Calu3 (cell line): ENCODE data around the gene JAG1. TPM values are rescaled to one million over a fixed set of nuclear protein-coding genes. Genes with fewer than 3 reads are reported as not detected.

ENCODE experiments used
- BruUV-seq: library from RNA; stranded (reverse); fragments of 400-500 nt; replicated peaks from 2 replicates; lab custom pipeline; 2021; lab: Mats Ljungman, UMichigan
- CTCF ChIA-PET: fragments of 300-600 bp; sonication (Branson Sonifier 250); formaldehyde crosslinking; loops from one replicate; lab custom pipeline; 2022; ENCODE audit warnings: antibody characterized with exemption; lab: Charles Lee
- DNase-seq: peaks from one replicate; pipeline ENCODE4 v3.0.0; 2022
- H3K27ac Mint-ChIP-seq: one replicate; pipeline ENCODE4 v1.8.0; 2022; ENCODE audit warnings: mixed read lengths; ENCODE audit not compliant: unreplicated experiment
- H3K27me3 Mint-ChIP-seq: one replicate; pipeline ENCODE4 v1.8.0; 2022; ENCODE audit warnings: mixed read lengths; ENCODE audit not compliant: unreplicated experiment
- H3K36me3 Mint-ChIP-seq: one replicate; pipeline ENCODE4 v1.8.0; 2022; ENCODE audit warnings: mild to moderate bottlenecking, moderate library complexity, mixed read lengths; ENCODE audit not compliant: insufficient read depth, unreplicated experiment
- H3K4me1 Mint-ChIP-seq: one replicate; pipeline ENCODE4 v1.8.0; 2022; ENCODE audit warnings: mild to moderate bottlenecking, low read depth, mixed read lengths; ENCODE audit not compliant: unreplicated experiment
- H3K4me3 Mint-ChIP-seq: one replicate; pipeline ENCODE4 v1.8.0; 2022; ENCODE audit warnings: mild to moderate bottlenecking, low read depth, moderate library complexity, mixed read lengths; ENCODE audit not compliant: unreplicated experiment
- H3K9me3 Mint-ChIP-seq: one replicate; pipeline ENCODE4 v1.8.0; 2022; ENCODE audit warnings: low read depth, mixed read lengths; ENCODE audit not compliant: unreplicated experiment
- intact Hi-C: fragments of 100-400 bp; cut with micrococcal nuclease; formaldehyde crosslinking; loops from one replicate; pipeline ENCODE4 v1.10.0; 2022; ENCODE audit not compliant: unreplicated experiment
- total RNA-seq: library from RNA; stranded (reverse); gene quantifications from 2 replicates; pipeline ENCODE4 v1.2.3, GENCODE V29; 2022
- TF ChIP-seq, protein P1 (sequence below): fragments of 200-600 bp; IDR thresholded peaks from one replicate; pipeline ENCODE4 v1.8.0; 2022; ENCODE audit warnings: antibody characterized with exemption; ENCODE audit not compliant: unreplicated experiment

The JAG1 gene
- total RNA-seq, 1 experiment from 2014 or later = 245 TPM

DNA sequence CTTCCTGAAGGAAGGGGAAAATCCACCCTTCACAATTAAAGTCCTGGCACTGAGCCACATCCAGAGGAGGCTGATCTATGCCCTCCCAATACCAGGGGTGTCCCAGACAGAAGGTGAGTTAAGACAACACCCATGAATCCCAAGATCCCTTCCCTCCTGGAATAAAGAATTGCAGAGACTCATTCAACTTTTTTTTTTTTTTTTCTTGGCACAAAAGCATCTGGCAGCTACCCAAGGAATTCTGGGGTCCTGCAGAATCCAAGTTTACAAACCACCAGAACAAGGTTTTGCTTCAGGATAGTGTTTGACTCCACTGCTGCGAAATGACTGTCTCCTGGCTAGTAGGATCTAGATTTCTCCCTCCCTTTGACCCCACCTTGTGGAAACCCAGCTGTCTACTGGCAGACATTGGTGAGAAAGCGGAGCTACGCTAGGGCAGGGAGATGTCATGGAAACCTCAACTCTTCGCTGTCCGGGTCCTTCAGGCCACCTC, 37.4 kb downstream of the JAG1 start:
- intact Hi-C loops = no loop called here
- Mint-ChIP-seq H3K36me3 (peaks cover 47% of the 10 kb centered on the region), H3K9me3 (no peaks in the 10 kb centered on the region), H3K27me3 (no peaks in the 10 kb centered on the region), H3K4me3 (no peak overlapping the region), H3K4me1 (peaks cover 9% of the 10 kb centered on the region), H3K27ac (no peak overlapping the region)
- TF ChIP-seq, protein P1, sequence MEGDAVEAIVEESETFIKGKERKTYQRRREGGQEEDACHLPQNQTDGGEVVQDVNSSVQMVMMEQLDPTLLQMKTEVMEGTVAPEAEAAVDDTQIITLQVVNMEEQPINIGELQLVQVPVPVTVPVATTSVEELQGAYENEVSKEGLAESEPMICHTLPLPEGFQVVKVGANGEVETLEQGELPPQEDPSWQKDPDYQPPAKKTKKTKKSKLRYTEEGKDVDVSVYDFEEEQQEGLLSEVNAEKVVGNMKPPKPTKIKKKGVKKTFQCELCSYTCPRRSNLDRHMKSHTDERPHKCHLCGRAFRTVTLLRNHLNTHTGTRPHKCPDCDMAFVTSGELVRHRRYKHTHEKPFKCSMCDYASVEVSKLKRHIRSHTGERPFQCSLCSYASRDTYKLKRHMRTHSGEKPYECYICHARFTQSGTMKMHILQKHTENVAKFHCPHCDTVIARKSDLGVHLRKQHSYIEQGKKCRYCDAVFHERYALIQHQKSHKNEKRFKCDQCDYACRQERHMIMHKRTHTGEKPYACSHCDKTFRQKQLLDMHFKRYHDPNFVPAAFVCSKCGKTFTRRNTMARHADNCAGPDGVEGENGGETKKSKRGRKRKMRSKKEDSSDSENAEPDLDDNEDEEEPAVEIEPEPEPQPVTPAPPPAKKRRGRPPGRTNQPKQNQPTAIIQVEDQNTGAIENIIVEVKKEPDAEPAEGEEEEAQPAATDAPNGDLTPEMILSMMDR = no peak
- DNase-seq = no peak
- BruUV-seq = no TSS peak
- CTCF ChIA-PET = interaction anchor here (0.9 kb wide), 1 partner anchor 9 kb away, joined by 3 read pairs; no protein-coding TSS in a partner anchor

GRCh38 chr20:10635476-10636208, 38.2 kb downstream of the JAG1 start:
- intact Hi-C loops = no loop called here
- no peak overlapping the region for H3K4me3 Mint-ChIP-seq
- H3K9me3 Mint-ChIP-seq = no peaks in the 10 kb centered on the region
- no peaks in the 10 kb centered on the region for H3K27me3 Mint-ChIP-seq
- H3K27ac Mint-ChIP-seq = no peak overlapping the region
- peaks cover 9% of the 10 kb centered on the region for H3K4me1 Mint-ChIP-seq
- no TSS peak for BruUV-seq
- TF ChIP-seq, protein P1 = no peak
- H3K36me3 Mint-ChIP-seq = peaks cover 40% of the 10 kb centered on the region
- CTCF ChIA-PET = no interaction called here
- no peak for DNase-seq

GRCh38 chr20:10634683-10635411, 39.0 kb downstream of the JAG1 start:
- H3K4me1 Mint-ChIP-seq = peaks cover 7% of the 10 kb centered on the region
- H3K27me3 Mint-ChIP-seq = no peaks in the 10 kb centered on the region
- CTCF ChIA-PET = no interaction called here
- TF ChIP-seq, protein P1 = no peak
- BruUV-seq = no TSS peak
- no peaks in the 10 kb centered on the region for H3K9me3 Mint-ChIP-seq
- intact Hi-C loops = no loop called here
- H3K27ac Mint-ChIP-seq = no peak overlapping the region
- no peak for DNase-seq
- H3K4me3 Mint-ChIP-seq = no peak overlapping the region
- H3K36me3 Mint-ChIP-seq = peaks cover 38% of the 10 kb centered on the region

DNA sequence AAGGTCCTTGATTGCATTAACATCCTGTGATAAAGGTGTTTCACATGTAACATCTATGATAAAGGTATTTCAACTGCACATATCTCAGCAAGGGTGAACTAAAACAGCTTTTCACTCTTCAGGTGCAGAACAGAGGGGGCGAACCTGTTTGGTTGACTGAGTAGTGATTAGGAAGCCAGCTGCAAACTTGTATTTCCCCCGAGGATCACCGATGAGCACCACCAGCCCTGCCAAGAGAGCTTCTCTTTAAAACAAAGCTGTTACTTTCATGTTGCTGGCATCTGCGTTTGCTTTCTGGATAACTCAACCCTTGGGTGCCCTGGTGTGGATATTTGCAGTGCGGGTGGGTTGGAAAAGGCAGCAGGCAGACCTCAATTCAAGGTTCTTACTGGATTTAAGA, 39.6 kb downstream of the JAG1 start:
- H3K27ac Mint-ChIP-seq = no peak overlapping the region
- peaks cover 32% of the 10 kb centered on the region for H3K36me3 Mint-ChIP-seq
- no TSS peak for BruUV-seq
- TF ChIP-seq, protein P1 = no peak
- H3K27me3 Mint-ChIP-seq = no peaks in the 10 kb centered on the region
- no peaks in the 10 kb centered on the region for H3K9me3 Mint-ChIP-seq
- peaks cover 1% of the 10 kb centered on the region for H3K4me1 Mint-ChIP-seq
- CTCF ChIA-PET = no interaction called here
- no peak overlapping the region for H3K4me3 Mint-ChIP-seq
- no peak for DNase-seq
- intact Hi-C loops = no loop called here
